Tongue (tissue), 2 donors: ENCODE data around the gene NFIB. TPM values are rescaled to one million over a fixed set of nuclear protein-coding genes. Genes with fewer than 3 reads are reported as not detected.

Experiments
- DNase-seq: peaks from one replicate; pipeline ENCODE4 v3.0.0-alpha.2; 2015
- total RNA-seq: library from RNA; depleted of rRNA; stranded (reverse); fragments of >200 nt; gene quantifications from one replicate; pipeline ENCODE4 v1.2.3, GENCODE V29; 2014

The NFIB gene
- total RNA-seq, 1 donor from 2014 or later = 161 TPM

DNA sequence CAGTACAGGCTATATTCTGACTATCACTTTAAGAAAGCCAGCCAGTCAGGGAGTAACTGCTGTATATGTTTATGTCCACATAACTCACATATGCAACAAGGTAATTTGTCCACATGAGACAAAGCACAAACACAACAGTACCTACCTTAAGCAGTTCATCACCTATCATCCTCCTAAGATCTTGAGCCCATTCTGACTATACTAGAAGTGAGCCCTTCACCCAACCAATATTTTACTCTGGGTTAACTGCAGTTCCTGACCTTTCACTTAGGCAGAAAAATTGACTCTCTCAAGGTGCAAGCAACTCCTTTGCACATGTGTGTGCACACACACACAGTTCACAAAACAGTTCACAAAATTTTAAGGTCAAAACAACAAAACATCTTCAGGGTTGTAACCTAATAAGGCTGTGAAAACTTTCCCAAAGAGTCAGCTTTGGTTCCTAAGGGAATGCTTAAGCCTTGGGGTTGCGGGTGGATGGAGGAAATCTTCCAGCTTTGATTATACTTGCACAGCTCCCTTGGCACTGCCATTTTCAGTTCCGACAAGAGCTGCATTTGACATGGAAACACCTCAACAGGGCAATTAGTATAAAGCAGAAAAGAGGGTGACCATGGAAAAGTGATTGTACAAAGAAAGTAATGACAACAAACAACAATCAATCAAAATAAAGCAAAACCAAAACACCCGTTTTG lies 215.3 kb downstream of the NFIB start:
- DNase-seq = no peak

GRCh38 chr9:14097666-14098415 lies 216.1 kb downstream of the NFIB start:
- DNase-seq = peak; percentile 53

DNA sequence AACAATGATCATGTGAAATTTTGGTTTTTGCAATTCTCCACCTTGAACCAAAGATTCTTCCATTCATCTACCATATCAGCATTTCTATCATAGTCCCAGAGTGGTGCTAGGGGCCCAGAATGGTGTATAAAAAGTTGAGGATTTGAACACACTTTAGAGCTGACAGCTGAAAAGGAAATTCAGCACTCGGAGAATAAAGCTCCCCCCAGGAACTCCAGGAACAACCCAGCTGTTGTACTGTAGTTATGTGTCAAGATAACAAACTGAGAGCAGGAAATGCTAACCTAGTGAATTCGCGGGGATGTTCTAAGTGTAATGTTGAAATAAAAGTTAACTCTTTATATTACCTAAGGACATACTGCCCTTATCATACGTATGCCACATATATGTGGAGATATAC lies 216.7 kb downstream of the NFIB start:
- peak; percentile 92 for DNase-seq

- peak; percentile 94 for DNase-seq
These were observed 217.6 kb downstream of the NFIB start for GRCh38 chr9:14096258-14096922.

GRCh38 chr9:14095277-14095676 lies 218.7 kb downstream of the NFIB start:
- no peak for DNase-seq

- DNase-seq = no peak
These were observed 219.4 kb downstream of the NFIB start for GRCh38 chr9:14094491-14094890.

DNA sequence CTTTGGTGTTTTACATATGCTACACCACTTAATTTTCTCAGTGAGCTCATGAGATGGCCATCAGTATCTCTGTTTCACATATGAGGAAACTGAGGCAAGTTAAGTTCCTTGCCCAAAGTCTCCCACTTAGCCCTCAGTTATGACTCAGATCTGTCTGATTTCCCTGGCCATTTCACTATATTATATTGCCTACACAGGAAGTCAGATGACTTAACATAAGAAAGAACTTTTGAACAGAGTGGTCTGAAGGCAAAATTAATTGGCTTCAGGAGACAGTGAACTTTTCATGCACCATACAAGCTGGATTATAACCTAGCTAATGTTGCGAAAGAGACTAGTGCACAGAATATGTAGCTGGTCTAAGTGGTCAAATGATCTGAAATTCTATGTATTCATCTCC lies 221.6 kb downstream of the NFIB start:
- DNase-seq = no peak

DNA sequence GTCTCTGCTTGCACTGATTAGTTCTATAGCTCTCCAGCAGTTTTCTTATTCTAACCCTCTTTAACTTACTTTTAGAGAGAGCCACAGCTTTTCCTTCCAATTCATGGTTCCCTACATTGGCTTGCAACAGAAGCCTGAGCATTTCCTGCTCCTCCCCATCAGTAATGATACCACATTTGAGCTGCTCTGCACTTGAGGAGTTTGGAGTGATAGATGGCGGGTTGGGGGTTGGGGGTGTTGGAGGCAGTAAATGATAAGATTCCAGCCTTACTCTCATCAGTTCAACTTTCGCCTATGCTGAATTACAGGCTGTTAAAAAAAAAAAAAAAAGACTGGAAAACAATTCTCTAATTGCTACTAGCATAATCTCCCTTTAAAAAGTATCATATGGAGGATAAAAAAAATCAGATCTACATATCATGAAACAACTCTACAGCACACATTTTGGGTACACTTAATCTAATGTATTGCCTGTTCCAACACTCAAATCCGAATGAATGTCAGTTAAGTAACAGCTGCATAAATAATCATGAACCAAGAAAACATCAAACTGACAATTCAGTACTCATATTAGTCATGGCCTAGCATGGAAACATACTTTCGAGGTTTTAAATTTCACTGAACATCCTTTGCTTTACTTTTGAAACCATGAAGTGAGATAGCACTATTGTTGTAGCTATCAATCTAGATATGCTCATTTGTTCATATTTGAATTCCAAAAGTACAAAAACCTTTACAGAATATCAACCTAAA lies 224.7 kb downstream of the NFIB start:
- DNase-seq = peak; percentile 91

DNA sequence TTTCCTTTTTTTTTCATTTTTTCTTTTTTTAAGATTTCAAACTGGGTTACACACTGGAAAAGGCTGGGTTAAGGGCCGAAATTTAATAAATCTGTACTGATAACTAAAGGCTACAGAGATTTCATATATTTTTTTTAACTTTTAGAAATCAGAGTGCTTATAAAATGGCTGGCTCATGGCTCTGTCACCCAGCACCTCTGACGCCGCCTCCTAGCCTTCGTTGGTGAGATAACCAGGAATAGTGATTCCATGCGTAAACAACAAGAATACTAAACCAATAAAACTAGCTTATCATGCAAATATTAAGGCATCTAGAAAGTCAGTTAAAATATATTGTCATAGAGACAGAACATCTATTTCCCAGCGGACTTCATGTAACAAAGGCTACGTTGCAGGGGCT lies 226.4 kb downstream of the NFIB start:
- no peak for DNase-seq

GRCh38 chr9:14086495-14086894 lies 227.4 kb downstream of the NFIB start:
- no peak for DNase-seq

DNA sequence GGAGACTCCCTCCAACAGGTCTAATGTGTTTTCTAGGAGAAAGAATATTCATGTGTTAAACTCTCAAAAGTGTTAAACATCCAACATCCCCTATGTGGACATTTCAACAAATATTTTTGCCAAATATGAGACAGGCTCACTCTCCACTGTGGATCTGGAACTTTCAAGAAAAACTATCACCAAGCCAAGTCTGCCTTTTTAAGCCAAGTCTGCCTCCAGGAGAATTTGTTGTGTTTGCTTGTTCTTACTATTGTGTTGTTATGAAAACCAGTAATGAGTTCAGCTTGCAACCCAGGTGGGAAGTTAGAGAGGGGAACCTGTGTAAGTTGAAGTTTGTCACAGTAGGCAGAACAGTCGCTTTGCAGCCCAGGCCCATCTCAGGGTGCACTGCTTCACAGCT lies 228.1 kb downstream of the NFIB start:
- peak; percentile 88 for DNase-seq

DNA sequence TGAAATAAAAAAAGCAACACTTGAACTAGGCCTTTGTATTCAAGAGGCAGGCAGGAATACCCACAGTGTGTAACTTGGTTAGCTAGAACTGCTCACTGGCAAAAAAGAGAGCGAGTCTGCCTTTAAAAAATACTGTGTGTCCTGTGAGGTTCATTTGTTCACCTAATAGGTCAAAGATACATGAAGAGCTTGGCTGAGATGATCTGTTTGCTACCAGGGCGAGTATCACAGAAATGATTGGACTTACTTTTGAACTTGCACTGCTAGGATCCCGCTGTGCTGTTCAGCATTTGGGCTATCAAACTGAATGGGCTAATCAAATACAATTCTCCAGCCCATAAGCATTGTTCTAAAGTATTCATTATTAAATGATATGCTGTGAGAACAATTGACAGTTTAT lies 229.1 kb downstream of the NFIB start:
- DNase-seq = no peak

DNA sequence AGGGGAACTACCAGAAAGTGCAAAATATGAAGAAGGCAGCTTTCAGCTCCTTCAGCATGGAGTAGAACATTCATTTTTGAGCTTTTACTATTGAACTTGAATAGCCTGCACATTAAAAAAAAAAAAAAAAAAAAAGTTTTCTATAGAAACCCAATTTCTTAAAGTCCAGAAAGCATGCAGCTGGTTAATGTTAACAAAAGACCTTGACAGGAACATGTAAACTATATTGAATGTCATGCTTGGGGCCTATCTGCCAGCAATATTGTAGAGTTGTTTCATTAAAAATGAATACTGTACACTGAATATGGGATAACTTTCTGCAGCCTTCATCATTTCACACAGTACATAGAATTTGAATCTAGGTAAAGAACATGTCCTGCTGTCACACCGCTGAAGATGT lies 230.6 kb downstream of the NFIB start:
- DNase-seq = peak; percentile 72

DNA sequence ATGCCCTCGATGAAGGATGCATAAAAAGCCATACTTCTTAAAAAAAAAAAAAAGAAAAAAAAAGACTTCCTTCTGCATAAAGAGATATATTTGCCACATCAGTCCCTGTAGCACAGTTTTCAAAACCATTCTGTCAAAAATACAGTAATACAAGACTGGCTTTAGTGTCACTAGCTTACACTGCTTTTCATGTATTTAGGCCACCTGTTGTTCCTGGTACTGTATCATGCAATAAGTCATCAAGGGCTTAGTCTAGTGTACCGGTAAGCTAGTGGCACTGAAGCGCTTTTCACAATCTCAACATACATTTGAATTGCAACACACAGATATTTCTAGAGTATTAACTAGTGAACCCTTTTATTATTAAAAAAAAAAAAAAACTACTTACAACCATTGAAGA lies 231.2 kb downstream of the NFIB start:
- DNase-seq = peak; percentile 53

DNA sequence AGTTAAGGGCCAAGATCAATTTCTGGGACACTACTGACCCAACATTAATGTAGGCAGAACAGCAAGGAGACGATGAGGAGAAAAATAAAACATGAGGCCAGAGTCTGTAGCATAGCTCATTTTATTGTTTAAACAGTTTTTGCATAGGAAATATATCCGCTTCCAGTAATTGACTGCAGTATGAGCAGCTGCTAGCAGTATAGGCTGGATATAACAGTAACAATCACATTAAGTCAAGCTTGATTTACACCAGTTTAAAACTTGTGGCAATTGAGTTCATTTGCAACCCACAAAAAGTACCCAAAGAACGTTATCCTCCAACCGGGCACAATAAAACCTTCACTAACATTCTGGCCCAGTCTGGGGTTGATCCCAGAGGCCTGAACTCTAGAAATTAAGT lies 232.2 kb downstream of the NFIB start:
- no peak for DNase-seq

GRCh38 chr9:14080959-14081542 lies 232.9 kb downstream of the NFIB start:
- DNase-seq = no peak

- DNase-seq = no peak
These were observed 234.5 kb downstream of the NFIB start for GRCh38 chr9:14079440-14079839.

GRCh38 chr9:14077672-14078071 lies 236.3 kb downstream of the NFIB start:
- DNase-seq = no peak

- DNase-seq = no peak
These were observed 238.7 kb downstream of the NFIB start for GRCh38 chr9:14075218-14075617.

GRCh38 chr9:14072850-14073249 lies 241.1 kb downstream of the NFIB start:
- DNase-seq = no peak

GRCh38 chr9:14071484-14071883 lies 242.5 kb downstream of the NFIB start:
- no peak for DNase-seq

DNA sequence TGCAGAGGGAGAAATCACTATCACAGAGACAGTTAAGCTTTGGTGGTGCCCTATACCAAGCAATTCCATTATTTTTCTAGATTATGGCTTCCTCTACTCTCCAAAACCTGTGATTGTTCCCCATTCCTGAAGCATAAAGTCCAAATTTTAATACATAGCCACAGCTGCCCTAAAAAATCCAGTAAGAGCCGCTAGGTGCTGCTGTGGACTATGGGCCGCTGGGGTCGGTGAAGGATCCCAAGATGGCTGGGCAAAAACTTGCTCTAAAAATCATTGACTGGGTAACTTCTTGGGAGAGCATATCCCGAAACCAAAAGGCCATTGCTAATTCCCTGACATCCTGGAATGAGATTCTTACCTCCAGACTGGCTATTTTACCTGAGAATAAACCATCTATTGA lies 245.3 kb downstream of the NFIB start:
- DNase-seq = no peak
